Keratinocyte (primary cell): ENCODE data around the gene CYP4F11. TPM values are rescaled to one million over a fixed set of nuclear protein-coding genes. Genes with fewer than 3 reads are reported as not detected.
"Not testable (repeated sequence)": the region's sequence is repeated elsewhere in the genome, so short reads cannot be mapped to it uniquely, and the experiment has no call there.

Source experiments
- DNase-seq: peaks from one replicate; pipeline ENCODE4 v3.0.0-alpha.2; 2011; ENCODE audit warnings: low read depth, missing footprints, low spot score
- FAIRE-seq: peaks from 2 replicates; lab custom pipeline; 2011; peaks lifted over from hg19 to GRCh38; lab: Jason Lieb, UNC
- H2AFZ ChIP-seq: 2 replicates; pipeline ENCODE4 v1.6.0; 2012; ENCODE audit warnings: low read length, control low read depth, inconsistent platforms; ENCODE audit not compliant: control insufficient read depth
- H3K27ac ChIP-seq: 2 replicates; pipeline ENCODE4 v1.5.1; 2011; ENCODE audit warnings: low read length; ENCODE audit not compliant: control insufficient read depth, insufficient read depth
- H3K27me3 ChIP-seq: 3 replicates; pipeline ENCODE4 v1.6.0; 2011; ENCODE audit warnings: low read length; ENCODE audit not compliant: control insufficient read depth, insufficient read depth; ENCODE audit errors: extremely low read depth
- H3K36me3 ChIP-seq, 2 experiments: 2 replicates in 1 of 2; 3 replicates in 1 of 2; pipeline ENCODE4 v1.5.1; 2011; ENCODE audit warnings: low read length in 2 of 2, mild to moderate bottlenecking in 1 of 2; ENCODE audit not compliant: control insufficient read depth in 2 of 2, insufficient read depth in 2 of 2; ENCODE audit errors: extremely low read depth in 1 of 2
- H3K4me1 ChIP-seq: 3 replicates; pipeline ENCODE4 v1.5.1; 2011; ENCODE audit warnings: low read length; ENCODE audit not compliant: control insufficient read depth, insufficient read depth; ENCODE audit errors: extremely low read depth
- H3K4me2 ChIP-seq: 3 replicates; pipeline ENCODE4 v1.6.0; 2011; ENCODE audit warnings: low read depth, low read length; ENCODE audit not compliant: control insufficient read depth, insufficient read depth; ENCODE audit errors: extremely low read depth
- H3K4me3 ChIP-seq, 3 experiments: fragments of 200-600 bp in 1 of 3; sonication (generic) in 1 of 3; 2 replicates in 2 of 3; 3 replicates in 1 of 3; pipeline ENCODE4 v1.5.1; 2011 to 2016; ENCODE audit warnings: low read length in 3 of 3, mild to moderate bottlenecking in 3 of 3, control low read depth in 2 of 3, inconsistent platforms in 1 of 3, low read depth in 1 of 3, mixed read lengths in 1 of 3, mixed run types in 1 of 3, moderate library complexity in 1 of 3; ENCODE audit not compliant: control insufficient read depth in 2 of 3, insufficient read depth in 2 of 3; ENCODE audit errors: extremely low read depth in 1 of 3
- H3K79me2 ChIP-seq: 2 replicates; pipeline ENCODE4 v1.6.0; 2012; ENCODE audit warnings: low read length; ENCODE audit not compliant: control insufficient read depth, insufficient read depth
- H3K9ac ChIP-seq: 3 replicates; pipeline ENCODE4 v1.6.0; 2011; ENCODE audit warnings: low read length; ENCODE audit not compliant: control insufficient read depth, insufficient read depth; ENCODE audit errors: extremely low read depth
- H3K9me1 ChIP-seq: 3 replicates; pipeline ENCODE4 v1.6.0; 2011; ENCODE audit warnings: low read length; ENCODE audit not compliant: control insufficient read depth, insufficient read depth; ENCODE audit errors: extremely low read depth
- H3K9me3 ChIP-seq: 2 replicates; pipeline ENCODE4 v1.5.1; 2012; ENCODE audit warnings: low read depth, low read length; ENCODE audit not compliant: control insufficient read depth
- H4K20me1 ChIP-seq: 3 replicates; pipeline ENCODE4 v1.6.0; 2011; ENCODE audit warnings: low read length; ENCODE audit not compliant: control insufficient read depth, insufficient read depth; ENCODE audit errors: extremely low read depth
- CTCF ChIP-seq, 3 experiments: IDR thresholded peaks in 1 of 3; conservative IDR thresholded peaks in 1 of 3; optimal IDR thresholded peaks in 1 of 3; 2 replicates in 2 of 3; 3 replicates in 1 of 3; pipeline versions ENCODE3 to v1.5.1; 2011; ENCODE audit warnings: low read length in 3 of 3, mild to moderate bottlenecking in 3 of 3, moderate library complexity in 2 of 3, control low read depth in 1 of 3, inconsistent platforms in 1 of 3; ENCODE audit not compliant: insufficient read depth in 2 of 3; ENCODE audit errors: extremely low read depth in 1 of 3
- EZH2 ChIP-seq: IDR thresholded peaks from one replicate; pipeline ENCODE4 v1.6.1; 2012; ENCODE audit warnings: inconsistent platforms, mild to moderate bottlenecking, low read length, moderate library complexity
- dilution Hi-C: fragments of 300-500 bp; cut with MboI; formaldehyde crosslinking; loops from one replicate; pipeline ENCODE4 v1.7.0; 2020; ENCODE audit warnings: low sequenced_read_pairs; ENCODE audit not compliant: extremely low pct_ligation_motif_present
- polyA plus RNA-seq, 5 experiments: library from polyadenylated mRNA; depleted of rRNA in 3 of 5; stranded (reverse) in 3 of 5; stranded (forward) in 1 of 5; unstranded in 1 of 5; fragments of >200 nt; gene quantifications; 1 replicate in 1 of 5; 2 replicates in 3 of 5; 3 replicates in 1 of 5; pipeline versions ENCODE4 v1.2.1 to v1.2.3, GENCODE V29; 2011 to 2012; ENCODE audit warnings: missing spikeins in 2 of 5, low read depth in 1 of 5, low replicate concordance in 1 of 5

Gene CYP4F11
- polyA plus RNA-seq, 1 donor (not counting 4 experiments of a cell fraction or from before 2014, with no cell fraction given) = 3.6 TPM

DNA sequence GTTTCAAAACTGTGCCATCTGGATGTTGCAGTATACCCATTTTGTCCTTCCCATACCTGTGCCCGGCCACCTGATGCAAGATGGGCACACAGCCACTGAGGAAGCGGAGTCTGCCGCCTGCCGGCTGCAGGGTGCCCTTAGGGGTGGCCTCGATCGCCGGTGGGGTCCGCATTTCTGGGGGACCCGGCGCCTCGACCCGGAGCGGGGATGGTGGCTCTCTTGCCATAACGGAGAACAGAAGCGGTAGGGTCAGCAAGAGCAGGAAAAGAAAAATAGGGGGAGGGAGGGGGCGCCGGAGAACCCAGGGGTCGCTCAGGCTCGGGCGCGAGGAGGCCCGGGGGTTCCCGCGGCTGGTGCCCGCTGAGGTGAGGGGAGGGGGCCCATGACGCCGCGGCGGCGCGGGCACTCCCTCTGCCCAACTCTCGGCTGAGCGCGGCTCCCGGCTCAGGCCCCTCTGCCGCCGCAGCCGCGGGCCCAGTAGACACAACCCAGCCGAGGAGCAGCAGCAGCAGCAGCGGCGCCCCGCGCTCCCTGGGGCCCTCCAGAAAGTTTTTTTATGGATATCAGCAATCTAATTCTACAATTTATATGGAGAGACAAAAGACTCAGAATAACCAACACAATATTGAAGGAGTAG, 22.6 kb downstream of the CYP4F11 start:
- no peak overlapping the region for H3K9ac ChIP-seq
- no peak overlapping the region for H3K4me3 ChIP-seq
- no peak overlapping the region for H2AFZ ChIP-seq
- no peaks in the 10 kb centered on the region for H3K9me3 ChIP-seq
- DNase-seq (no peak), FAIRE-seq (no peak)
- H3K9me1 ChIP-seq = no peaks in the 10 kb centered on the region
- H3K4me2 ChIP-seq = no peak overlapping the region
- dilution Hi-C loops = no loop called here
- H3K4me1 ChIP-seq = no peaks in the 10 kb centered on the region
- H3K27ac ChIP-seq = no peak overlapping the region
- H3K27me3 ChIP-seq = peaks cover 9% of the 10 kb centered on the region
- no peaks in the 10 kb centered on the region for H4K20me1 ChIP-seq
- H3K79me2 ChIP-seq = no peaks in the 10 kb centered on the region
- peaks cover 0 to 2% of the 10 kb centered on the region in 2 experiments for H3K36me3 ChIP-seq
- TF ChIP-seq EZH2 = no peak
- peak in 2 of 3 experiments; percentile 13 to 32 for TF ChIP-seq CTCF (optimal IDR thresholded peaks at IDR 0.05 in 1 of 3, IDR thresholded peaks at IDR 0.05 in 1 of 3, conservative IDR thresholded peaks at IDR 0.05 in 1 of 3; ENCODE audit: extremely low read depth in 1 of 3, insufficient read depth in 2 of 3, low read length in 3 of 3)

DNA sequence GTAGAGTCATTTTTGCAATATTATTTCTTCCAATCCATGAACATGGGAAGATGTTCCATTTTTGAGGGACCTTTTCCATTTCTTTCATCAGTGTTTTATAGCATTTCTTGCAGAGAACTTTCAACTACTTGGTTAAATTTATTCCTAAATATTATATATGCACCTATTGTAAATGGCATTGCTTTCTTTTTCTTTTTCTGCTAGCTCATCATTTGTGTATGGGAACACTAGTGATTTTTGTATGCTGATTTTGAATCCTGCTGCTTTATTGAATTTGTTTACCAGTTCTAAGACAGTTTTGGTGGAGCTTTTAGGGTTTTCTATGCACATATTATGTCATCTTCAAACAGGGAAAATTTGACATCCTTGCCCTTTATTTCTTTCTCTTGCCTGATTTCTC, 29.3 kb downstream of the CYP4F11 start:
- dilution Hi-C loops = no loop called here
- TF ChIP-seq CTCF (optimal IDR thresholded peaks at IDR 0.05 in 1 of 3, IDR thresholded peaks at IDR 0.05 in 1 of 3, conservative IDR thresholded peaks at IDR 0.05 in 1 of 3; ENCODE audit: extremely low read depth in 1 of 3, insufficient read depth in 2 of 3, low read length in 3 of 3) (no peak), EZH2 (no peak)
- H3K4me2 ChIP-seq = no peak overlapping the region

DNA sequence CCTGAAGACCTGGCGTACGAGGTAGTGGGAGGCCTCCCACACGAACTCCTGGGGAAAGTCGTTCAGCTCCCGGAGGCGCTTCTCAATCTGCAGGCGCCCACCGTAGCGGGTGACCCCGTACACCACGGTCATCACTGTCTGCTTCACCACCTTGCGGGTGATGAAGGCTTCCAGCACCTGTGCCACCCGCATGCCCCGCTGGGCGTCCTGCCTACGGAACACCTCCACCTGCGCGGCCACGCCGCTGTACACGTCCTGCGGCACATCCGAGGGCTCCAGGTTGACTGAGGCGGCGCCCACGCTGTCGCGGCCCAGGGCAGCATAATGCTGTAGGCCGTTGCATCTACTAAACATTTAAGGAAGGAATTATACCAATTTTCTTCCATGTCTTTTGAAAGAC, 31.4 kb downstream of the CYP4F11 start:
- DNase-seq, H3K4me1 ChIP-seq, H3K4me2 ChIP-seq, H3K9me3 ChIP-seq, H4K20me1 ChIP-seq, H2AFZ ChIP-seq, H3K27ac ChIP-seq, FAIRE-seq, dilution Hi-C loops, H3K9ac ChIP-seq, H3K36me3 ChIP-seq, H3K9me1 ChIP-seq, H3K4me3 ChIP-seq, H3K79me2 ChIP-seq: not testable (repeated sequence)
- H3K27me3 ChIP-seq = peaks cover 13% of the 10 kb centered on the region

More for the DNA sequence above, 29.3 kb downstream of the CYP4F11 start:
- H3K27me3 ChIP-seq = peaks cover 7% of the 10 kb centered on the region
- H2AFZ ChIP-seq = no peak overlapping the region
- no peaks in the 10 kb centered on the region for H3K79me2 ChIP-seq
- H3K9me1 ChIP-seq = no peaks in the 10 kb centered on the region
- H3K4me1 ChIP-seq = no peaks in the 10 kb centered on the region
- no peaks in the 10 kb centered on the region for H4K20me1 ChIP-seq
- no peak overlapping the region for H3K9ac ChIP-seq
- no peak overlapping the region for H3K4me3 ChIP-seq
- no peak overlapping the region for H3K27ac ChIP-seq
- H3K36me3 ChIP-seq = no peaks in the 10 kb centered on the region
- H3K9me3 ChIP-seq = no peaks in the 10 kb centered on the region
- no peak for DNase-seq
- no peak for FAIRE-seq
